ENCODE data around the gene CEP112. TPM values are rescaled to one million over a fixed set of nuclear protein-coding genes. Genes with fewer than 3 reads are reported as not detected.

The CEP112 gene
- total and polyA plus RNA-seq, 7 experiments from 2014 or later = 0.08 to 2.5 (median 0.66) TPM; not detected in 1

DNA sequence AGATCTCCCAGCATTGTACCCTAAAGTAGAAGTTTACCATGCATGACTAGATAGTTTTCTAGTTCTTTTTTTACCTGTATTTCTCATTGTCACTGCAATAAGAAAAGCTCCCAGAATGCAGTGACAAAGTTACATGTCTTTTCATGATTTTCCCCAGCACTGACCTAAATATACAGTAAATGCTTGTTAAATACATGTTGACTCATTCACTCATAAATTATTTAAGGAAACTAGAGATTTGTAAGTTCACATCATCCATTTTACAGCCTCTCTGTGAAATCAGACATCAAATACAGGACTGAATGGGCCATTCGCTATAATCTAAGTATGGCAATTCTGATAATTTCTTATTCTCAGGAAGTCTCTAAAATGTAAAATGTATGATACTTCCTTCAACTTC is 371.6 kb downstream of the CEP112 start:
- POLR2A ChIA-PET = no interaction called here
- no peak overlapping the region for H3K4me3 Mint-ChIP-seq

DNA sequence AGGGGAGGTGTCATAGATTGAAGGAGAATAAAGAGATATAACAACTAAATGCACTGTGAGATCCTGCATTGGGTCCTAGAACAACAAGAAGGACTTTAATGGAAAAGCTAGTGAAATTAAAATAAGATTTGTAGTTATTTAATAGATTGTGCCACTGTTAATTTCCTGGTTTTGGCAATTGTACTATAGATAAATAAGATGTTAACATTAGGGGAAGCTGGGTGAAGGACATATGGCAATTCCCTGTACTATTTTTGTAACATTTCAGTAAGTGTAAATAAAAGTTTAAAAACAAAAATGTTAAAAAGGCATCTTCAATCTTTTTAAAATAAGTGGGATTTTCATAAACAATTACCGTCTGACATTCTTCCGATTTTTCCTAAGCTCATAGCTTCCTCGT is 372.1 kb downstream of the CEP112 start:
- POLR2A ChIA-PET = no interaction called here
- Histone ChIP-seq H3K36me3 (ENCODE audit: control insufficient read depth in 2 of 3, insufficient read depth in 3 of 3, low read length in 3 of 3) (no peaks in the 10 kb centered on the region), H3K9me3 (ENCODE audit: control insufficient read depth in 2 of 3, low read length in 3 of 3) (no peaks in the 10 kb centered on the region), H3K27me3 (ENCODE audit: control insufficient read depth in 2 of 2, insufficient read depth in 2 of 2, low read length in 2 of 2) (no peaks in the 10 kb centered on the region), H3K27ac (ENCODE audit: low read depth, low read length) (no peak overlapping the region), H3K4me3 (ENCODE audit: low read length) (no peak overlapping the region), H3K4me1 (ENCODE audit: control insufficient read depth in 2 of 2, insufficient read depth in 2 of 2, low read length in 2 of 2) (no peaks in the 10 kb centered on the region)
- ATAC-seq = no peak
- H3K27me3 Mint-ChIP-seq = peaks cover 0 to 25% (median 7%) of the 10 kb centered on the region in 5 donors
- no peaks in the 10 kb centered on the region for H3K36me3 Mint-ChIP-seq
- no peaks in the 10 kb centered on the region for H3K4me1 Mint-ChIP-seq
- H3K9me3 Mint-ChIP-seq = peaks cover 0 to 2% (median 0%) of the 10 kb centered on the region in 11 donors
- no peak overlapping the region for H3K27ac Mint-ChIP-seq
- H3K4me3 Mint-ChIP-seq = no peak overlapping the region
- intact Hi-C loops (cut with micrococcal nuclease) = no loop called here
- DNase-seq = no peak
- CTCF ChIA-PET = no interaction called here

More for the DNA sequence above, 371.6 kb downstream of the CEP112 start:
- CTCF ChIA-PET = no interaction called here
- Histone ChIP-seq H3K4me1 (ENCODE audit: control insufficient read depth in 2 of 2, insufficient read depth in 2 of 2, low read length in 2 of 2) (no peaks in the 10 kb centered on the region), H3K4me3 (ENCODE audit: low read length) (no peak overlapping the region), H3K27me3 (ENCODE audit: control insufficient read depth in 2 of 2, insufficient read depth in 2 of 2, low read length in 2 of 2) (no peaks in the 10 kb centered on the region), H3K9me3 (ENCODE audit: control insufficient read depth in 2 of 3, low read length in 3 of 3) (no peaks in the 10 kb centered on the region), H3K27ac (ENCODE audit: low read depth, low read length) (no peak overlapping the region), H3K36me3 (ENCODE audit: control insufficient read depth in 2 of 3, insufficient read depth in 3 of 3, low read length in 3 of 3) (no peaks in the 10 kb centered on the region)
- peaks cover 0 to 25% (median 7%) of the 10 kb centered on the region in 5 donors for H3K27me3 Mint-ChIP-seq
- no peaks in the 10 kb centered on the region for H3K36me3 Mint-ChIP-seq
- no peak for DNase-seq
- no peak overlapping the region for H3K27ac Mint-ChIP-seq
- intact Hi-C loops (cut with micrococcal nuclease) = no loop called here
- no peak for ATAC-seq
- peaks cover 0 to 2% (median 0%) of the 10 kb centered on the region in 11 donors for H3K9me3 Mint-ChIP-seq
- H3K4me1 Mint-ChIP-seq = no peaks in the 10 kb centered on the region

DNA sequence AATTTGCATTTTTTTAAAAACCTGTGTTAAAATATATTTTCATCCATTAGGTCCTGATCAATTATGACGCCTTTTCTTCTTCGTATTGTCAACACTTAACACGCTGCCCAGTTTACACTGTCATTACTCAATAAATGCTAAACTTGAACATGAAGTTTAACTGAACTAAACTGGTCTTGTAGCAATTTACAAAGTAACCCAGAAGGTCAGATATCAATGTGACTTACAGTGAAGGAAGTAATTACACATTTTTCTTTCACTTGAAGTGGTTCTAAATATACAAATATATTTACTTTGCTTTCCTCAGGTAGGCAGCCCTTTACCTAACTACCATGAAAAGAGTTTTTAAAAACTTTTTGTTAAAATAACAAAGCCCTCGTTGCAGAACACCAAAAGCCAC is 374.0 kb downstream of the CEP112 start:
- Mint-ChIP-seq H3K27me3 (peaks cover 0 to 28% (median 11%) of the 10 kb centered on the region in 5 donors), H3K36me3 (no peaks in the 10 kb centered on the region), H3K4me3 (no peak overlapping the region), H3K9me3 (peaks cover 0 to 2% (median 0%) of the 10 kb centered on the region in 11 donors), H3K27ac (no peak overlapping the region), H3K4me1 (no peaks in the 10 kb centered on the region)
- intact Hi-C loops (cut with micrococcal nuclease) = no loop called here
- DNase-seq (no peak), ATAC-seq (no peak)
- CTCF ChIA-PET = interaction anchor here (0.6 to 1.5 kb wide), 2 partner anchors 21 to 438 kb away, joined by 3 read pairs; no protein-coding TSS in a partner anchor
- POLR2A ChIA-PET = no interaction called here
- H3K36me3 ChIP-seq (ENCODE audit: control insufficient read depth in 2 of 3, insufficient read depth in 3 of 3, low read length in 3 of 3) = no peaks in the 10 kb centered on the region
- no peaks in the 10 kb centered on the region for H3K9me3 ChIP-seq (ENCODE audit: control insufficient read depth in 2 of 3, low read length in 3 of 3)
- H3K4me1 ChIP-seq (ENCODE audit: control insufficient read depth in 2 of 2, insufficient read depth in 2 of 2, low read length in 2 of 2) = no peaks in the 10 kb centered on the region
- no peaks in the 10 kb centered on the region for H3K27me3 ChIP-seq (ENCODE audit: control insufficient read depth in 2 of 2, insufficient read depth in 2 of 2, low read length in 2 of 2)
- no peak overlapping the region for H3K4me3 ChIP-seq (ENCODE audit: low read length)
- H3K27ac ChIP-seq (ENCODE audit: low read depth, low read length) = no peak overlapping the region

DNA sequence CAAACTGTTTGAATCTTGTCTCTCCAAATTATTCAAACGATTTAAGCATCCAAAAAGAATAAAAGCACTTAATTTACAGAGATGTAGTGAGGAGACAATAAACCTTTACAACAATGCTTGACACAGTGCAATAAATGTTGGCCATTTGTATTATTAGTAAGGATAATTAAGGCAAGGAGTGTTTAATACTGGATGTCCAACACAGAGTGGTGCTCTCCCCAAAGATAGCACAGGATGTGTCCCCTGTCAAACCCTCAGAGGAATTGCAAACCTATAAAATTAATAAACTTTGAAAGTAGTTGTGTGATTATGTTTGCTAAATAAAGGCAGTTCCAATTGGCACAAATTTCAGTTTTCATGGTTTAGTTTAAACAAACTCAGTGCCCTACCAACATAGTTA is 377.5 kb downstream of the CEP112 start:
- Mint-ChIP-seq H3K27ac (no peak overlapping the region), H3K9me3 (peaks cover 0 to 14% (median 3%) of the 10 kb centered on the region in 11 donors), H3K36me3 (peaks cover 0 to 8% (median 2%) of the 10 kb centered on the region in 5 donors), H3K27me3 (peaks cover 0 to 22% (median 15%) of the 10 kb centered on the region in 5 donors), H3K4me3 (no peak overlapping the region), H3K4me1 (peaks cover 0 to 2% (median 0%) of the 10 kb centered on the region in 7 donors)
- ATAC-seq (no peak), DNase-seq (no peak)
- Histone ChIP-seq H3K4me3 (ENCODE audit: low read length) (no peak overlapping the region), H3K27me3 (ENCODE audit: control insufficient read depth in 2 of 2, insufficient read depth in 2 of 2, low read length in 2 of 2) (no peaks in the 10 kb centered on the region), H3K36me3 (ENCODE audit: control insufficient read depth in 2 of 3, insufficient read depth in 3 of 3, low read length in 3 of 3) (no peaks in the 10 kb centered on the region), H3K27ac (ENCODE audit: low read depth, low read length) (no peak overlapping the region), H3K9me3 (ENCODE audit: control insufficient read depth in 2 of 3, low read length in 3 of 3) (no peaks in the 10 kb centered on the region), H3K4me1 (ENCODE audit: control insufficient read depth in 2 of 2, insufficient read depth in 2 of 2, low read length in 2 of 2) (no peaks in the 10 kb centered on the region)
- ChIA-PET CTCF (no interaction called here), POLR2A (no interaction called here)
- intact Hi-C loops (cut with micrococcal nuclease) = no loop called here

DNA sequence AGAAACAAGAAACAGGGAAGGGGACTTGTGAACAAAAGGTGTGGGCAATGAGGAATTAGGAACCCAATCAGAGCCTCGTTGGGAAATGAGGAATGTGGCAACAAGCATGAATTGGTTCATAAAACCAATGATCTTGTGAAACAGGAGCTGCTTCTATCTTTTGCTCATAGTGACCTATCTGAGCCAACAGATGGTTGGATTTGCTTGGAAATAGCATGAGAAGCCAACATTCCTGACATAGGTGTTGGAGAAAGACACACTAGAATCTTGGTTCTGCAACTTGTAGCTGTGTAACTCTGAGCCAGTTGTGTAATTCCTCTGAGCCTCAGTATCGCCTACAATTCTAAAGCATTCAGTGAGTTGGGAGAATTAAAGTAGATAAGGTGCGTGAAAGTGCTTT is 378.6 kb downstream of the CEP112 start:
- intact Hi-C loops (cut with micrococcal nuclease) = no loop called here

DNA sequence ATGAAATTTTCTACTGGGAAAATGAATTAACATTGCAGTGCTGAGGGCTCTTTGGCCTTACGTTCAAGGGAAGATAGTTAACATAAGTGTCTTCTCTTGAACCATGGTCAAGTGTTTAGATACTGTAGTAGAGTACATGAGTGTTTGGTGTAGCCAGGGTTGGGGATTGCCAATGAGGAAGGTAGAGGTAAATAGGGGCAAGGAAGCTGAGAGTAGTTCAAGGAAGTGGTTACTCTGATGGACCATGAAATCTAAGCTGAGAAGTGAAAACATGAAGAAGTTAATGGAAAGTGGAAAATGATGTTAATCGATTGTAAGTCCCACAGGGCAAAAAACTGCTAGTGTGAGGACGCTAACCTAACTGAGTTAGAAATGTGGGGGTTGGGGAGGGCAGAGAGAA is 380.9 kb downstream of the CEP112 start:
- Mint-ChIP-seq H3K9me3 (peaks cover 11 to 41% (median 23%) of the 10 kb centered on the region in 11 donors), H3K4me3 (no peak overlapping the region), H3K4me1 (peaks cover 0 to 7% (median 0%) of the 10 kb centered on the region in 7 donors), H3K36me3 (peaks cover 2 to 27% (median 15%) of the 10 kb centered on the region in 5 donors), H3K27me3 (peaks cover 1 to 32% (median 8%) of the 10 kb centered on the region in 5 donors), H3K27ac (no peak overlapping the region)
- Histone ChIP-seq H3K4me1 (ENCODE audit: control insufficient read depth in 2 of 2, insufficient read depth in 2 of 2, low read length in 2 of 2) (no peaks in the 10 kb centered on the region), H3K27me3 (ENCODE audit: control insufficient read depth in 2 of 2, insufficient read depth in 2 of 2, low read length in 2 of 2) (no peaks in the 10 kb centered on the region), H3K36me3 (ENCODE audit: control insufficient read depth in 2 of 3, insufficient read depth in 3 of 3, low read length in 3 of 3) (no peaks in the 10 kb centered on the region), H3K27ac (ENCODE audit: low read depth, low read length) (no peak overlapping the region), H3K9me3 (ENCODE audit: control insufficient read depth in 2 of 3, low read length in 3 of 3) (no peaks in the 10 kb centered on the region), H3K4me3 (ENCODE audit: low read length) (no peak overlapping the region)
- DNase-seq (no peak), ATAC-seq (no peak)
- intact Hi-C loops (cut with micrococcal nuclease) = no loop called here
- ChIA-PET CTCF (no interaction called here), POLR2A (no interaction called here)

More for the DNA sequence above, 378.6 kb downstream of the CEP112 start:
- CTCF ChIA-PET = no interaction called here
- Mint-ChIP-seq H3K9me3 (peaks cover 4 to 23% (median 12%) of the 10 kb centered on the region in 11 donors), H3K27ac (no peak overlapping the region), H3K36me3 (peaks cover 0 to 16% (median 9%) of the 10 kb centered on the region in 5 donors), H3K4me1 (peaks cover 0 to 7% (median 0%) of the 10 kb centered on the region in 7 donors), H3K27me3 (peaks cover 0 to 19% (median 17%) of the 10 kb centered on the region in 5 donors), H3K4me3 (no peak overlapping the region)
- no peak overlapping the region for H3K4me3 ChIP-seq (ENCODE audit: low read length)
- H3K36me3 ChIP-seq (ENCODE audit: control insufficient read depth in 2 of 3, insufficient read depth in 3 of 3, low read length in 3 of 3) = no peaks in the 10 kb centered on the region
- no peaks in the 10 kb centered on the region for H3K9me3 ChIP-seq (ENCODE audit: control insufficient read depth in 2 of 3, low read length in 3 of 3)
- DNase-seq (no peak), ATAC-seq (no peak)
- no peak overlapping the region for H3K27ac ChIP-seq (ENCODE audit: low read depth, low read length)
- POLR2A ChIA-PET = no interaction called here
- H3K27me3 ChIP-seq (ENCODE audit: control insufficient read depth in 2 of 2, insufficient read depth in 2 of 2, low read length in 2 of 2) = no peaks in the 10 kb centered on the region
- no peaks in the 10 kb centered on the region for H3K4me1 ChIP-seq (ENCODE audit: control insufficient read depth in 2 of 2, insufficient read depth in 2 of 2, low read length in 2 of 2)

DNA sequence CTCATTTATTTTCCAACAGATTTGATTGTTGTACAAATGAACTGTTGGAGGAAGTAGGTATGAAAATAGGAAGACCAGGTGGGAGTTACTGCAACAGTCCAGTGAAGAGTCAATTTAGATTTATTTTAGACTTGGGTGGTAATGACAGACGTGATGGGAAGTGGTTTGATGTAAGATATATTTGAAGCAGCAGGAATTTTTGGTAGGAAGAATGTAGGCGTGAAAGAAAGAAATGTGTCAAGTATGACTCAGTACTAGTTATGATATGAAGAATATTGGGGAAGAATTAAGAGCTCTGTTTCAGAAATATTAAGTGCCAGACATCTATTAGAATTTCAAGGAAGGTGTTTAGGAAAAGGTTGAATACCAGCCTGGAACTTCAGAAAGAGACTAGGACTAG is 382.6 kb downstream of the CEP112 start:
- ATAC-seq (no peak), DNase-seq (no peak)
- intact Hi-C loops (cut with micrococcal nuclease) = no loop called here
- Histone ChIP-seq H3K36me3 (ENCODE audit: control insufficient read depth in 2 of 3, insufficient read depth in 3 of 3, low read length in 3 of 3) (no peaks in the 10 kb centered on the region), H3K27ac (ENCODE audit: low read depth, low read length) (no peak overlapping the region), H3K4me1 (ENCODE audit: control insufficient read depth in 2 of 2, insufficient read depth in 2 of 2, low read length in 2 of 2) (no peaks in the 10 kb centered on the region), H3K4me3 (ENCODE audit: low read length) (no peak overlapping the region), H3K27me3 (ENCODE audit: control insufficient read depth in 2 of 2, insufficient read depth in 2 of 2, low read length in 2 of 2) (no peaks in the 10 kb centered on the region), H3K9me3 (ENCODE audit: control insufficient read depth in 2 of 3, low read length in 3 of 3) (no peaks in the 10 kb centered on the region)
- peaks cover 0 to 7% (median 0%) of the 10 kb centered on the region in 7 donors for H3K4me1 Mint-ChIP-seq
- peaks cover 2 to 27% (median 15%) of the 10 kb centered on the region in 5 donors for H3K36me3 Mint-ChIP-seq
- no peak overlapping the region for H3K27ac Mint-ChIP-seq
- H3K27me3 Mint-ChIP-seq = peaks cover 1 to 34% (median 9%) of the 10 kb centered on the region in 5 donors
- ChIA-PET POLR2A (no interaction called here), CTCF (no interaction called here)
- peaks cover 11 to 45% (median 25%) of the 10 kb centered on the region in 11 donors for H3K9me3 Mint-ChIP-seq
- H3K4me3 Mint-ChIP-seq = no peak overlapping the region
